ENCODE data around the gene PDE6A. TPM values are rescaled to one million over a fixed set of nuclear protein-coding genes. Genes with fewer than 3 reads are reported as not detected.

Gene PDE6A
- total and polyA plus RNA-seq, 2 donors, result 0.01 to 0.05 TPM

DNA sequence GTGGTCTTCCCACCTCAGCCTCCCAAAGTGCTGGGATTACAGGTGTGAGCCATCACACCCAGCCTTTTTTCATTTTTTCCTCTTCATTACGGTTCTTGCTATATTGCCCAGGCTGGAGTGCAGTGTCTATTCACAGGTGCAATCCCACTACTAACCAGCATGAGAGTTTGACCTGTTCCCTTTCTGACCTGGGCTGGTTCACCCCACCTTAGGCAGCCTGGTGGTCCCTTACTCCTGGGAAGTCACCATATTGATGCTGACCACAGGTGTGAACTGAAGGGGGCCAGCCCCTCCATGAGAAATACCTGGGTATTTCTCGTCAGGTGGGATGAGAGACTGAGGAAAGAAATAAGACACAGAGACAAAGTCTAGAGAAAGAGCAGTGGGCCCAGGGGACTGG is 2.4 kb downstream of the PDE6A start:
- WGBS, result 96% methylated on average over 2 of the region's 2 CpGs
- H3K4me3 ChIP-seq (ENCODE audit: low read depth, low read length), result no peak overlapping the region
- H3K36me3 ChIP-seq (ENCODE audit: insufficient read depth), result no peaks in the 10 kb centered on the region
- H3K4me1 ChIP-seq (ENCODE audit: insufficient read depth), result no peaks in the 10 kb centered on the region
- no peak overlapping the region for H3K27ac ChIP-seq (ENCODE audit: low read depth)
- DNase-seq (ENCODE audit: extremely low spot score), result no peak

DNA sequence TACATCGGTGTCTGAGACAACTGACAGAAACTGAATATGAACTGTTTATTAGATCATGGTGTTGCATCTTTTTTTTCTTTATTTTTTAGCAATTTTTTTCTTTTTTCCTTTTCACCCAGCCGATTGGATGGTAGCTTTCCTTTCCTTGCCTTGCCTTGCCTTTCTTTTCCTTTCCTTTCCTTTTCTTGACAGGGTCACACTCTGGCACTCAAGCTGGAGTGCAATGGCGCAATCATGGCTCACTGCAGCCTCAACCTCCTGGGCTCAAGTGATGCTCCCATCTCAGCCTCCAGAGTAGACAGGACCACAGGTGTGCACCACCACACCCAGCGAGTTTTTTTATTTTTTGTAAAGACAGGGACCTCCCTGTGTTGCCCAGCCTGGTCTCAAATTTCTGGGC is 2.8 kb downstream of the PDE6A start:
- no peaks in the 10 kb centered on the region for H3K4me1 ChIP-seq (ENCODE audit: insufficient read depth)
- DNase-seq (ENCODE audit: extremely low spot score), result no peak
- no peaks in the 10 kb centered on the region for H3K36me3 ChIP-seq (ENCODE audit: insufficient read depth)
- no peak overlapping the region for H3K4me3 ChIP-seq (ENCODE audit: low read depth, low read length)
- WGBS, result 95% methylated on average over 4 of the region's 4 CpGs
- H3K27ac ChIP-seq (ENCODE audit: low read depth), result no peak overlapping the region

DNA sequence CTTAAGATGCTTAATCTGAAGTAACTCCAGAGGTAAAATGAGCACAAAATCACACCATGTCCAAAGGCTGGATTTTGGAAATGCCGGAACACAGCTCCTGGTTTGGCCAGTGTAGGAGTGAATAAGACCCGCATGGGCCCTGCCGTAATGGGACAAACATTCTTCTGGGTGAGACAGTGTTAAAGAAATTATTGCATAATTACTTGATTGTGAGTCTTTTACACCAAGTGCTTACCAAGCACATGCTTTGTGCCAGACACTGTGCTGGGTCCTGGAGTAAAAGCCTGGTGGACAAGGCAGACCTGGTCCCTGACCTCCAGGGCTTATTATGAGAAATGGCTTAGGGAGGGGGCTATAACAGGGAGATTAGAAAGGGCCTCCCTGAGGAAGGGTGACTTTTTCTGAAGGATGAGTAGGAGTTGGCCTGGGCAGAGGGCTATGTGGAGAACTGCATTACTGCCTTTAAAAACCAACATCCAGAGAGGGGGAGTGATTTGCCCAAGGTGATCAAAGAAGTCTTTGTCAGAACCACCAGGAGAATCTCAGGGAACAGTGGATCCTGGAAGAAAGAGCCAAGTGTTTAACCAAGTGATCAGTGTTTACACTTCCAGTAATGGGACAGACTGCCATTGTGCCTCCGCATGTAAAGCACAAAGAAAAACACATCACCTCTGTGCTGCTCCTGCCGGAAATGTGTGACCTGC is 3.5 kb downstream of the PDE6A start:
- DNase-seq (ENCODE audit: extremely low spot score), result no peak
- no peaks in the 10 kb centered on the region for H3K36me3 ChIP-seq (ENCODE audit: insufficient read depth)
- WGBS, result 79% methylated on average over 5 of the region's 5 CpGs
- no peak overlapping the region for H3K4me3 ChIP-seq (ENCODE audit: low read depth, low read length)
- H3K27ac ChIP-seq (ENCODE audit: low read depth), result no peak overlapping the region
- no peaks in the 10 kb centered on the region for H3K4me1 ChIP-seq (ENCODE audit: insufficient read depth)

DNA sequence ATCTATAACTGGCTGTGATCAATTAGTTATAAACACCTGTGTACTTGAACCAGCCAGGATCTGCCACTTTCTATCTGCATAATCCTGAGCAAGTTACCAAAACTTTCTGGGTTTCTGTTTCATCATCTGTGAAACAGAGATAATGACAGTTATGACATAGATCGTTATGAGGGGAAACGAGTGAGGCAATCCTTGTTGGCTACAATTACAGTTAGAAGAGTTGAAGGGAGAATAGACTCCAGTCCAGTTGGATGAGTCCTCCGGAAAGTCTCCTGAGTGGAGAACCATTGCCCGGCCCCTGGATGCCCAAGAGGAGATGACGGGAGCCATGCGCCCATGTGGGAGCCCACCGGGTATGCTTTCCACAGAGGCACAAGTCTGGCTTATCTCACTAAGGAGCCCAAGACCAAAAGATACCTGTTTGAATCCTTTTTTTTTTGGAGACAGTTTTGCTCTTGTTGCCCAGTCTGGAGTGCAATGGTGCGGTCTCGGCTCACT is 4.5 kb downstream of the PDE6A start:
- no peak for DNase-seq (ENCODE audit: extremely low spot score)
- 84% methylated on average over 9 of the region's 9 CpGs for WGBS
- H3K4me1 ChIP-seq (ENCODE audit: insufficient read depth), result no peaks in the 10 kb centered on the region
- H3K27ac ChIP-seq (ENCODE audit: low read depth), result no peak overlapping the region
- no peak overlapping the region for H3K4me3 ChIP-seq (ENCODE audit: low read depth, low read length)
- H3K36me3 ChIP-seq (ENCODE audit: insufficient read depth), result no peaks in the 10 kb centered on the region

DNA sequence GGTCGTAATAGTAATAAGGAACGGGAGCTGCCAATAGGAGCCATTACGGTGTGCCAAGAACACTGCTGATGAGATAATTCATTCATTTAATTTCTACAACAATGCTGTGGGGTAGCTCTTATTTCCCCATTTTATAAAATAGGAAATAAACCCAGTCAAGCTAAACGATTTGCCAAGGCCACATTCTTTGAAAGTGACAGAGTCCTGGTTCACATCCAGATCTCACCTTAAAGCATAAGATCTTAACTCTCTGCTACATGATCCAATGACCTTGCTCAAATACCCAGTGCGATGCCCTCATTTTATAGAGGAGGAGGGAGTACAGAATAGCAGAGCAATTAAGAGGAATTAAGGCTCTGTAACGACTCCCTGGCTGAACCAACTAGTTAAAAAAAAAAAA is 5.0 kb downstream of the PDE6A start:
- H3K4me3 ChIP-seq (ENCODE audit: low read depth, low read length), result no peak overlapping the region
- no peaks in the 10 kb centered on the region for H3K4me1 ChIP-seq (ENCODE audit: insufficient read depth)
- no peak for DNase-seq (ENCODE audit: extremely low spot score)
- no peaks in the 10 kb centered on the region for H3K36me3 ChIP-seq (ENCODE audit: insufficient read depth)
- H3K27ac ChIP-seq (ENCODE audit: low read depth), result no peak overlapping the region
- WGBS, result 74% methylated on average over 6 of the region's 6 CpGs

DNA sequence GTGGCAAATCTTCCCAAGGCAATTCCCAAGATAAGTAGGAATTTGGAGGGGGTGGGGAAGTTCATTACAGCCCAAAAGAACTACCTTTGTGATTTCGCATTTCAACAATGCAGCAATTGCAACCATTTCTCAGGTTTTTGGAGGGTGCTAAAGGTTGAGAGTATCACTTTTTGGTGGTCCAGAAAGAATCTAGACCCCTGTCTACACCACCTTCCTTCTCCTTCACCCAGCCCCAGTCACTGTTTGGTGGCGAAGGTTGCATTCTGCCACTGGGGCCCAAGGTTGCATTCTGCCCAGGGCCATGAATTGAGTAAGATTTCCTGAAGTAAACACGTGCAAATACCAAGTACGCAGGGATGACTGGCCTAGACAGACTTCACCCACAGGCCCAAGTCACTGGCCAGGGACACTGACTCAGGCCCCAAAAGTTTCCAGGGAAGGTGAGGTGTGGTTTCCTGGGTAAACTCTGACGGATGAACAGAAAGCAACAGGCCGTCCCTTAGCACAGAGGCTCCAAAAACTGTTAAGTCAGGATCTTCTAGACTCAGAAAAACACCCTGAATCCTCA is 5.7 kb downstream of the PDE6A start:
- H3K27ac ChIP-seq (ENCODE audit: low read depth), result no peak overlapping the region
- WGBS, result 81% methylated on average over 6 of the region's 6 CpGs
- DNase-seq (ENCODE audit: extremely low spot score), result no peak
- no peaks in the 10 kb centered on the region for H3K4me1 ChIP-seq (ENCODE audit: insufficient read depth)
- H3K36me3 ChIP-seq (ENCODE audit: insufficient read depth), result no peaks in the 10 kb centered on the region
- no peak overlapping the region for H3K4me3 ChIP-seq (ENCODE audit: low read depth, low read length)

DNA sequence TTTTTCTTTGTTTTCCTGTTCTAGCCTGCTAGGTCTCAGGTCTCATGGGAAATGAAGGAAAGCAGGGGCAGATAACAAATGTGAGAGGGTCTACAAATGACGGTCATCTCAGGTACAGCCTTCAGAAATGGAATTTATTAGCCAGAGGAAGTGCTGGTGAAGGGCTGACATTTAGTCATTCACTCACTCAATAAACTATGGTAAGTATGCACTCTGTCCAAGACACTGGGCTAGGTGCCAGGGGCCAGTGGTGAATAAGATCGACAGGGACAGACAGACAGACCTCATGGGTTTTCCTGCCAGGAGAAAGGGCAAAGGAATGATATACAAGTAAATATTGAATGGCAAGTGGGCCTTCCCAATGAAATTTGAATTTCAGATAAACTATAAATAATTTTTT is 6.3 kb downstream of the PDE6A start:
- H3K4me1 ChIP-seq (ENCODE audit: insufficient read depth), result no peaks in the 10 kb centered on the region
- no peak for DNase-seq (ENCODE audit: extremely low spot score)
- H3K27ac ChIP-seq (ENCODE audit: low read depth), result no peak overlapping the region

DNA sequence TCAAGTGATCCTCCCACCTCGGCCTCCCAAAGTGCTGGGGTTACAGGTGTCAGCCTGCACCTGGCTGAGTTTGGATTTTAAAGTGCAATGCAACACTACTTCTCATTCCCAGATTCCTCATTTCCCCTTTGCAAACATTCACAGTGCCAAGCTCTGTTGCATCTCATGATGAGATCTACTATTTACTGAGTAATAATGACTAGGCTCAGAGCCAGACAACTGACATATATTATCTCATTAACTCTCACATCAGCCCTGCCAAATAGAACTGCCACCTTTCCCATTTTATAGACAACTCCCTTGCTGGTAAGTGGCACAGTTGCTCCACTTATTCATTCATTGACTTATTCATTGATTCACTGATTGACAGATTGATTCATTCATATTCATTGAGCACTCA is 7.0 kb downstream of the PDE6A start:
- no peak for DNase-seq (ENCODE audit: extremely low spot score)
- no peak overlapping the region for H3K4me3 ChIP-seq (ENCODE audit: low read depth, low read length)
- no peak overlapping the region for H3K27ac ChIP-seq (ENCODE audit: low read depth)
- H3K4me1 ChIP-seq (ENCODE audit: insufficient read depth), result no peaks in the 10 kb centered on the region
- 72% methylated on average over 1 of the region's 1 CpG for WGBS
- no peaks in the 10 kb centered on the region for H3K36me3 ChIP-seq (ENCODE audit: insufficient read depth)

More for the DNA sequence above, 6.3 kb downstream of the PDE6A start:
- 34% methylated on average over 2 of the region's 2 CpGs for WGBS
- Histone ChIP-seq H3K36me3 (ENCODE audit: insufficient read depth) (no peaks in the 10 kb centered on the region), H3K4me3 (ENCODE audit: low read depth, low read length) (no peak overlapping the region)

DNA sequence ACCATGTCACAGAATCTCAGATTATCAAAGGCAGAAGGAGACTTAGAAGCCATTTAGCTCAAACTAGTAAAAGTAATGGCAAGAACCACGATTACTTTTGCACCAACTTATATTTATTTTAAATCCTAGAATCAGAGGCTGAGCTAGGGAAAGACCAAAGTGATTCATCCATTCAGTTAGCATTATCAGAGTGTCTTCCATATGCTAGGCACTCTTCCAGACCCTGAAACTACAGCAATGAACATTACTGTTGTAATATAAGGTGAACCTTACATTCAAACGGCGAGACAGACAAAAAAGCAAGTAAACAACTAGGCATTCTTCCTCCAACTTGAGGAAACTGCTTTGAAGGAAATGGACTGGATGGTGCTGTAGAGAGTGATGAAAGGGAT is 7.9 kb downstream of the PDE6A start:
- 65% methylated on average over 3 of the region's 3 CpGs for WGBS
- H3K36me3 ChIP-seq (ENCODE audit: insufficient read depth), result no peaks in the 10 kb centered on the region
- no peak overlapping the region for H3K27ac ChIP-seq (ENCODE audit: low read depth)
- H3K4me3 ChIP-seq (ENCODE audit: low read depth, low read length), result no peak overlapping the region
- no peaks in the 10 kb centered on the region for H3K4me1 ChIP-seq (ENCODE audit: insufficient read depth)
- no peak for DNase-seq (ENCODE audit: extremely low spot score)

DNA sequence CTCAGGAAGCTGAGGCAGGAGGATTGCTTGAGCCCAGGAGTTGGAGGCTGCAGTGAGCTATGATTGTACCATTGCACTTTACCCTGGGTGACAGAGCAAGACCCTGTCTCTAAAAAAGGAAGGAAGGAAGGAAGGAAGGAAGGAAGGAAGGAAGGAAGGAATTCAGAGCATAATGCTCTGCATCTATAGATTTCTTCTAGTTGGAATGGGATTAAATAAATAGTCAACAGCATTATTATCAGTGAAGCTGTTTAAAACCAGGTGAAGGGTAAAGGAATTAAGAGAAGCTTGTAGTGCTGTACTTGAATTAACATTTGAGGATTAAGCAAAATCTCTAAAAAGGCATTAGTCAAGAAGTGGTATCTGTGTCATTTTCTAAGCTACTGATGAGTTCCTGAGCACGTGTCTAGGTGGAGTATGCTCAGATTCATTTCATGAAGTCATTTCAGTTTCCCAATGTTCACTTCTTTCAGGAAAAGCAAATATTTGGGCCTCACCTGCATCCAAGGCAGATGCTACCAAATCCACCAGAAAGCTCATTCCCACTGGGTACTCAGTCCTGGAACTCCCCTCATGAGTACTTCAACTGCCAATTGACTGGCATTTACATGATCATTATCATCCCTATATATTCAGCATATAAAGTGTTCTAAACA is 8.4 kb downstream of the PDE6A start:
- no peak for DNase-seq (ENCODE audit: extremely low spot score)
- 79% methylated on average over 1 of the region's 1 CpG for WGBS
- Histone ChIP-seq H3K27ac (ENCODE audit: low read depth) (no peak overlapping the region), H3K4me3 (ENCODE audit: low read depth, low read length) (no peak overlapping the region), H3K4me1 (ENCODE audit: insufficient read depth) (no peaks in the 10 kb centered on the region), H3K36me3 (ENCODE audit: insufficient read depth) (no peaks in the 10 kb centered on the region)

DNA sequence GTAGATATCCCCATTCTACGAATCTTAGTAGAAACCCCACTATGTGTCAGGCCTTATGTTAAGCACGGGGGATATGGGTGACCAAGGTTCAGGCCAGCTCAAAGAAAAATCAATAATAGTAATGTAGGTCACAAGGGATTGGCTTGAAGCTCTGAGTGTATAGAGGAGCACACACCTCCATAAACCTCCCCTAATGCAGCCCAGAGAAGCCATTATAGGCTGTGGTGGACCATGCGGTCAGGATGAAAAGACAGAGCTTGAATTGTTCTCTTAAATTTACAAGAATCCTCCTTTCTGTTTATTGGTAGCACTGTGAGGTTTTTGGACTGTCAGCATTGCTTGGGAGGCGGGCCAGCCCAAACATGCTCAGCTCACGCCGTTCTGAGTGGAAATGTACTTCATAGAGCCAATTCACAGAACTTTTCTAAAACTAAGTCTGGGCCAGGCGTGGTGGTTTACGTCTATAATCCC is 9.1 kb downstream of the PDE6A start:
- WGBS, result 61% methylated on average over 8 of the region's 8 CpGs
- no peak overlapping the region for H3K4me3 ChIP-seq (ENCODE audit: low read depth, low read length)
- H3K27ac ChIP-seq (ENCODE audit: low read depth), result no peak overlapping the region
- no peaks in the 10 kb centered on the region for H3K4me1 ChIP-seq (ENCODE audit: insufficient read depth)
- DNase-seq (ENCODE audit: extremely low spot score), result no peak
- no peaks in the 10 kb centered on the region for H3K36me3 ChIP-seq (ENCODE audit: insufficient read depth)

DNA sequence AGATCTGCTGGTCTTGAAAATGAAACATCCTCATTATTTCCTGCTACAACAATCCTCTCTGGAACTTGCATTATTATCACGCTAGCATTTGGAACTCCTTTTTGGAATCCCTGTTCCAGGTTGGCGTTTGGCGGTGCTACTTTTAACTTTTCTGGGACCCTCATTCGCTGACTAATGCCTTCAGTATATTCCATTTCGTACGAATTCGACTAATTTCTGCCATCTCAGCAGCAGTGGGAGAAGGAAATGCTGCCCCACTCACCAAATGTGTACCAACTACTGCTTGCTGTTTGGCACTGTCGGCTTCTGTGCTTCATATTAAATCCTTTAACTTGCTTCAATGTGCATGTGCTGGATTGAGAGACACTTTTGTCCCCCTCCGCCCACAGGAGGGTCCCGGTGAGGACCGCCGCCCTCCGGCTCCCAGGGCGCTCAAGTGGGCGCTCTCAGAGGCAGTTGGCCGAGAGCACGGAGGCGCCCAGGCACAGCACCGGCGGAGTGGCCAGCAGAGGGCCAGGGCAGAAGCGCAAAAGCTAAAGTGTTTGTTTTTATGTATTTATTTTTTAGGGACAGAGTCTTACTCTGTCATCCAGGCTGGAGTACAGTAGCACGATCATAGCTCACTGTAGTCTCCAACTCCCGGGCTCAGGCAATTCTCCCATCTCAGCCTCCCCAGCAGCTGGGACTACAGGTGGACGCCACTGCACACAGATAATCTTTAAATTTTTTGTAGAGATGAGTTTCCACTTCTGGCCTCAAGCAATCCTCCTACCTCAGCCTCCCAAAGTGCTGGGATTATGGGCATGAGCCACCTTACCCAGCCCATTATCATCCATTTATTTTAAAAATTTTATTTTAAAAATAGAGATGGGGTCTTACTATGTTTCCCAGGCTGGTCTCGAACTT is 11.9 kb downstream of the PDE6A start:
- Histone ChIP-seq H3K4me1 (ENCODE audit: insufficient read depth) (no peaks in the 10 kb centered on the region), H3K36me3 (ENCODE audit: insufficient read depth) (no peaks in the 10 kb centered on the region), H3K27ac (ENCODE audit: low read depth) (no peak overlapping the region), H3K4me3 (ENCODE audit: low read depth, low read length) (no peak overlapping the region)
- no peak for DNase-seq (ENCODE audit: extremely low spot score)
- WGBS, result 80% methylated on average over 25 of the region's 25 CpGs

DNA sequence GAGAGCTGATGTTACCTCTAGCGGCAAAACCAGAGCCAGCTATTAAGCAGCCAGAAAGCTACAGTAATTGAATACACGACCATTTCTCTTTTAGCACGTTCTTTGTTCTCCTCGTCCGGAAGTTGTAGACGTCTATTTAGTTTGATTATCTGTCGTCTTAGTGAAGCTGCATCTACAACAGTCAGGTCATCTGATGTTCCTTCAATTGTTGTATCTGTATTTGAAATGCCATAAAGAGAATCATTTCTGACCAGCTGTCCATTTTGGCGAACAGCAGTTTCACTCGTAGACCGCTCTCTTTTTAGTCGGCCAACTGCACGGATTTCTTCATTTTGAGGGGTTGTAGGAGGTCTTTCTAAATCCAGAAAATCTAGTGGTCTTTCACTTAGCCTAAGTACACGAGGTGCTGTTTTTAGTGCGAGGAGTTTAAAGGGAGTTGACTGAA is 12.6 kb downstream of the PDE6A start:
- 81% methylated on average over 14 of the region's 14 CpGs for WGBS
- H3K4me1 ChIP-seq (ENCODE audit: insufficient read depth), result no peaks in the 10 kb centered on the region
- H3K36me3 ChIP-seq (ENCODE audit: insufficient read depth), result no peaks in the 10 kb centered on the region
- DNase-seq (ENCODE audit: extremely low spot score), result no peak
- no peak overlapping the region for H3K4me3 ChIP-seq (ENCODE audit: low read depth, low read length)
- no peak overlapping the region for H3K27ac ChIP-seq (ENCODE audit: low read depth)
